SK-N-MC (cell line): ENCODE results near the gene TBCEL.

Source experiments
- DNase-seq: peaks from one replicate; pipeline ENCODE4 v3.0.0-alpha.2; 2011; ENCODE audit warnings: low read depth, low spot score
- H3K27ac ChIP-seq: fragments of 200-600 bp; sonication (generic); 2 replicates; pipeline ENCODE4 v1.5.1; 2016; ENCODE audit warnings: mixed run types
- H3K36me3 ChIP-seq: fragments of 200-600 bp; sonication (generic); 2 replicates; pipeline ENCODE4 v1.6.1; 2017; ENCODE audit warnings: antibody characterized with exemption, low read length, mixed read lengths; ENCODE audit not compliant: insufficient read depth
- H3K4me3 ChIP-seq: fragments of 200-600 bp; sonication (generic); 2 replicates; pipeline ENCODE4 v1.5.1; 2016
- H3K9ac ChIP-seq: fragments of 200-600 bp; sonication (generic); 2 replicates; pipeline ENCODE4 v1.8.0; 2017; ENCODE audit warnings: mixed run types, mixed read lengths; ENCODE audit not compliant: insufficient read length
- H3K9me3 ChIP-seq: fragments of 200-600 bp; sonication (generic); 2 replicates; pipeline ENCODE4 v1.6.1; 2017; ENCODE audit warnings: low read depth, mild to moderate bottlenecking, antibody characterized with exemption, low read length, moderate library complexity, mixed read lengths
- EZH2 ChIP-seq: fragments of 200-600 bp; sonication (generic); IDR thresholded peaks from one replicate; pipeline ENCODE4 v1.6.1; 2017; ENCODE audit warnings: antibody characterized with exemption
- FOXP2 ChIP-seq: optimal IDR thresholded peaks from 2 replicates; pipeline ENCODE3; 2011; ENCODE audit warnings: mild to moderate bottlenecking, moderate library complexity; ENCODE audit not compliant: insufficient read depth; ENCODE audit errors: extremely low read length, control extremely low read depth
- POLR2AphosphoS5 ChIP-seq: IDR thresholded peaks from 2 replicates; pipeline ENCODE4 v1.6.1; 2012; ENCODE audit warnings: mild to moderate bottlenecking, low read depth, low read length, borderline replicate concordance

TBCEL gene

DNA sequence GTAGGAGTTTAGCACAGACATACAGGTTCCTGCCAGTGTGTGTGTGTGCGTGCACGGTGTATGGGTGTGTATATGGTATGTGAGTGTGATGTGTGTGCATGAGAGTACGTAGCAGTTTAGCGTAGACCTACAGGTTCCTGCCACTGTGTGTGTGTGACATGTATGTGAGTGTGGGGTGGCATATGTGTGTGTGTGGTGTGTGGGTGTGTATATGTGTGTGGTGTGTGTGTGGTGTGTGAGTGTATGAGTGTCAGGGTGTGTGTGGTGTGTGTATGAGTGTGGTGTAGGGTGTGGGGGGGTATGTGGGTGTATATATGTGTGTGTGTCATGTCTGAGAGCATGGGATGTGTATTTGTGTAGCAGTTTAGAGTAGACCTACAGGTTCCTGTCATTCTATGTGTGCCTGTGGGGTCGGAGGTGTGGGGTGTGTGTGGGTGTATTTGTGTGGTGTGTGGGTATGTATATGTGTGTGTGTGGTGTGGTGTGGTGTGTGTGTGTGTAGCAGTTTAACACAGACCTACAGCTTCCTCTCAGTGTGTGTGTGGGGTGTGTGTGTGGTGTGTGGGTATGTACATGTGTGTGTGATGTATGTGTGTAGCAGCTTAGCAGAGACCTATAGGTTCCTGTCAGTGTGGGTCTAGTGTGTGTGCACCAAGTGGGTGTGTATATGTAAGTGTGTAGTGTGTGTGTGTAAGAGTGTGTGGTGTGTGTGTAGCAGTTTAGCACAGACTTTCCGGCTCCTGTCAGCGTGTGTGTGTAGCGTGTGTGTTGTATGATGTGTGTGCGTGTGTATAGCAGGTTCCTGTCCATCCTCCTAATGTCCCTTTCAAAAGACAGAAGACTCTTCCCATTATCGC lies 31.8 kb upstream of the TBCEL start:
- no peak for TF ChIP-seq EZH2
- no peak for TF ChIP-seq FOXP2
- no peak for TF ChIP-seq POLR2AphosphoS5
- Histone ChIP-seq H3K9me3 (no peaks in the 10 kb centered on the region), H3K27ac (no peak overlapping the region), H3K4me3 (no peak overlapping the region), H3K9ac (no peak overlapping the region), H3K36me3 (no peaks in the 10 kb centered on the region)
- DNase-seq: no peak

DNA sequence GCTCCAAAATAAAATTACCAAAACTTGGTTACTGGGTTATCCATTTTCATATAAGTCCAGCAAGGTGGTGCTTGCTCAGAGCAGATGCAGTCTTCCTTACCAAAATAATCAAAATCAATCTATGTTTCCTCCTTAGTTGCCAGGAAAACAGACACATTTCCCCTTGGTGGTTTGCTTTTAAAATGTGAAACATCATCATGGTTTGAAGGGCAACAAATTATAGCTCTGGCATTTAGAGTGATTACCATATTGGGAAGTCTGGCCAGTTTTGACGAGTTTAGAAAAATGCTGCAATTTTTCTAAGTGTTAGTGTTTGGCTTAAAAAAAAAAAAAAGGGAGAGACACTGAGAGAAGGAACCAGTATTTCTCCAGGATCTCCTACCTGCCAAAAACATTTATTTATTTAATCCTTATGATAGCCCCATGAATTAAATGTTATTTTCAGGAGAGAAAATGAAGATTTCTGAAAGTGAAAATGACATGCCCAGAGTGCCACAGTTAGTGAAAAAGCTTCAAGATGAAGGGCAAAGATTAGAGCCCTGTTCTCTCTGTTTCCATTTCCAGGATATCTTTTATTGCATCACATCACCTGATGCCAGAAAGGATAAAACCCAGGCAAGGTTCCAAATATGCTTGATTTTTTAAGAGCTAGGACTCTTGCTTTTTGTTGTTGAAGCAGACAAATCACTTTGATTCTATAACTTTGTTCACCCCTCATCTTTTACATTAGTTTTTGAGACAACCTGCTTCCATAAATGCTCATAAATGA lies 29.6 kb upstream of the TBCEL start:
- no peak overlapping the region for H3K9ac ChIP-seq
- H3K4me3 ChIP-seq: no peak overlapping the region
- no peak for DNase-seq
- TF ChIP-seq EZH2: no peak
- no peak for TF ChIP-seq POLR2AphosphoS5
- TF ChIP-seq FOXP2: no peak
- H3K27ac ChIP-seq: no peak overlapping the region
- H3K9me3 ChIP-seq: no peaks in the 10 kb centered on the region
- H3K36me3 ChIP-seq: no peaks in the 10 kb centered on the region

DNA sequence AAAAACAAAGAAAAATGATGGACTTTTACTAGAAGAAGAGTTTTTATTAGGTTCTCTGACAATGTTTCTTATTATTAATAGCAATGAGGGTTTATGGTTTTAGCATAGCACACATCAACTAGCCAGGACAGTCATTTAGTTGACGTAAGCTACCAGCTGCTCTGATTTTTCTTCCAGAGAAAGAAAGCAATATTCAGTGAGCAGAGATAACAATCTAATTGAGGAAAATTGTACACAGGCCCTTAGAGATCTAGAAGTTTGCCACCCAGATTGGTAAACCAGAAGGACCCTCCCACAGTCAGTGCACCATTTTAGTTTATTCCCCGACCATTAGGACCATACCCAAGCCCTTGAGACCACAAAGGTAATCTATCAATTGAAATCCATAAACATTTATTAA lies 28.7 kb upstream of the TBCEL start:
- Histone ChIP-seq H3K9ac (no peak overlapping the region), H3K27ac (no peak overlapping the region), H3K4me3 (no peak overlapping the region), H3K36me3 (no peaks in the 10 kb centered on the region), H3K9me3 (no peaks in the 10 kb centered on the region)
- no peak for DNase-seq
- no peak for TF ChIP-seq POLR2AphosphoS5
- no peak for TF ChIP-seq EZH2
- TF ChIP-seq FOXP2: no peak

DNA sequence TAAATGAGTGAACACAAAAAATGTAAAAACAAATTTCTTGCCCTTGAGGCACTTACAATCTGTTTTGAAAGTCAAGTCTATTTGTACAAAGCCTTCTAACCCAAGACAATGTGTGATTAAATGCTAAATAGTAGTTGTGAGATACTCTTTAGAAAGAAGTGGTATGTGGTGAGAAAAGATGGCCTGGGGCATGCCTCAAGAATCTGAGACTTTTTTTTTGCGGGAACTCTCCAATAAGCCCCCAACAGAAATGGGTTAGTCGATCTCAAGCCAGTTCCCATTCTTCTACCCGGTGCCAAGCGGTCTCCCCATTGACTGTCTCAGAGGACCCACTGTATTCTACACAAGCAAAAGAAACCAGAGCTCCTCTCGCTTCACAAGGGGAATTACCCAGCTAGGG lies 26.9 kb upstream of the TBCEL start:
- Histone ChIP-seq H3K9me3 (no peaks in the 10 kb centered on the region), H3K27ac (no peak overlapping the region), H3K36me3 (no peaks in the 10 kb centered on the region), H3K9ac (no peak overlapping the region), H3K4me3 (no peak overlapping the region)
- DNase-seq: no peak
- no peak for TF ChIP-seq POLR2AphosphoS5

DNA sequence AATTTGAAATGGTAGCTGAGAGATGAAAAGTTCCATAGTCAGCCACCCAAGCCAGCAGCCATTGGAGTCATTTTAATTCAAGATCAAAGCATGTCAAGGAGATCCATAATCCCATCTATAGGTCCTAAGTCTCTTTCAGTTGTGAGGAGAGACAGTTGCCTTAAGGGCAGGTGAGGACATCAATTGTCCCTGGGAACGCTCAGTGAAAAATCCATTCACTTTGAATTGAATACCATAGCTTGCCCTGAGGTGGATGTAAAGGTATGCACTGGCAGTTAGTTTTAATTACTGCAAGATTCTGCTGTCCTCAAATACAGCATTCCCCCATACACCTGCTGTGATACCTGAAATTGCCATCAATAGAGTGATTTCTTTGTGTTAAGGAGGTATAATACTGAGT lies 25.3 kb upstream of the TBCEL start:
- DNase-seq: no peak
- H3K36me3 ChIP-seq: no peaks in the 10 kb centered on the region
- H3K9ac ChIP-seq: no peak overlapping the region
- H3K27ac ChIP-seq: no peak overlapping the region
- TF ChIP-seq EZH2 (no peak), FOXP2 (no peak), POLR2AphosphoS5 (no peak)
- H3K9me3 ChIP-seq: no peaks in the 10 kb centered on the region
- H3K4me3 ChIP-seq: no peak overlapping the region

DNA sequence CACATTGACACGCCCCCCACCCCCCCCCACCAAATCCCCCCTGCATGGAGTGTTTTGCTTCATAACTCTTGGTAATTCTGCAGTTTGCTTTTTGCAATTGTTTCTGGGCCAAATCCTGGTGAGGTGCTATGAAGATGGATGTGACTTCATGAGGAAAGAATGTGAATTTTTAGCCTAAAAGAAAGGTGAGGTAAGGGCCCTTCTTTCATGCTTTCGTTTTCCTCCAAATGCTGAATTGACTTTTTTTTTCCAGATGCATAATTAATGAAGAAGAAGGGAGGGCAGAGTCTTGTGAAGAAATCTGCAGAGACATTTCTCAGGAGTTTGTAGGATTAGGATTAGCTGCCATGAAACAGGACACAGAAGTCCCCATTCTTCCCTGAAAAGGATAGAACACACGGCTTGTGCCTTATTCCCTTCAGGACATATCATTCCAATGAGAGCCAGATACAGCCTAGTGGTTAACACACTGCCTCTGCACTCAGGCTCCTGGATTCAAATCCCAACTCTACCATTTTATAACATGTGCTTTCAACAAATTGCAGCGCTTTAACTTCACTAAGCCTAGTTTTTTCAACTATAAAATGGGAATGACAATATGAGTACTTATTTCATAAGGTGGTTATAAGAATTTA lies 19.6 kb upstream of the TBCEL start:
- Histone ChIP-seq H3K4me3 (no peak overlapping the region), H3K27ac (no peak overlapping the region), H3K9me3 (no peaks in the 10 kb centered on the region), H3K36me3 (no peaks in the 10 kb centered on the region), H3K9ac (no peak overlapping the region)
- DNase-seq: no peak
- no peak for TF ChIP-seq FOXP2
- no peak for TF ChIP-seq POLR2AphosphoS5
- TF ChIP-seq EZH2: no peak

DNA sequence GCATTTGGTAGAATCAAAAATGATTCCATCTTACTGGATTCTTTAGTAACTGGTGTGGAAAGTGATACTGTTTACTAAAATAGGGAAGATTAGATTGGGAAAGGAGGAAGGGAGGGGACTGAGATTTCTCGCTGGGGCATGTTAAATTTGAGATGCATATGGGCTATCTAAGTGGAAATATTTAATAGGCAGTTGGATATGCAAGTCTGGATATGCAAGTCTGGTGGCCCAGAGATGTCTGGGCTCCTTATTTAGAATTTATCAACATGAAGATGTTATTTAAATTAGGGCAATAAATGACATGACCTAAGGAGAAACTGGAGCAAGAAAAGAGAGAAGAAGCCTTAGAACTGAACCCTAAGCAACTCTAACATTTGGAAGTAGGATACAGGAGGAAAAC lies 17.0 kb upstream of the TBCEL start:
- no peaks in the 10 kb centered on the region for H3K9me3 ChIP-seq
- H3K27ac ChIP-seq: no peak overlapping the region
- no peak overlapping the region for H3K9ac ChIP-seq
- DNase-seq: no peak
- no peak overlapping the region for H3K4me3 ChIP-seq
- H3K36me3 ChIP-seq: no peaks in the 10 kb centered on the region
- TF ChIP-seq EZH2 (no peak), FOXP2 (no peak), POLR2AphosphoS5 (no peak)

DNA sequence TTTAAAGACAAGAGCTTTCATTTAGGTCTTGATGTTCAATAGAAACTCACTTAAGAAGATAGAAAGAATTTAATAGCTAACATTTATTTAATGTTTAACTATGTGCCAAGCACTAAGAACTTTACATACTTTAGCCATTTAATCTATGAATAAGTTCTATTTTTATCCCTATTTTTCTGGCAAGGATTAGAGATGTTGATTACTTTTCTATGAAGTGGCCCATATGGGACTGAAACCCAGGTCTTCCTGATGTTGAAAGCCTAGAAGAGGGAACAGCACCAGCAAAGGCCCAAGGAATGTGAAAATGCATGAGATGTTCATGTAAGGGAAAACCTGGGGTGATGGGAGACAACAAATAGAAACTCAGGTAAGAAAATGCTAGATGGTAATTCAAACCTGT lies 15.4 kb upstream of the TBCEL start:
- Histone ChIP-seq H3K36me3 (no peaks in the 10 kb centered on the region), H3K27ac (no peak overlapping the region), H3K4me3 (no peak overlapping the region), H3K9me3 (no peaks in the 10 kb centered on the region), H3K9ac (no peak overlapping the region)
- no peak for DNase-seq
- TF ChIP-seq POLR2AphosphoS5 (no peak), EZH2 (no peak), FOXP2 (no peak)
